ENCODE measurements around the gene ATAT1. TPM values are rescaled to one million over a fixed set of nuclear protein-coding genes. Genes with fewer than 3 reads are reported as not detected.

The ATAT1 gene
- total RNA-seq, 1 donor from 2014 or later: 2.7 TPM

- Histone ChIP-seq H3K27ac (replicated peaks) (peak overlapping the region; percentile 97), H3K4me3 (peak overlapping the region; percentile 83), H3K27me3 (ENCODE audit: low read depth) (no peaks in the 10 kb centered on the region), H3K9me3 (replicated peaks) (no peaks in the 10 kb centered on the region), H3K4me1 (peaks cover 98% of the 10 kb centered on the region), H3K36me3 (peaks cover 12% of the 10 kb centered on the region)
- peak; percentile 61 for DNase-seq
- intact Hi-C loops (cut with micrococcal nuclease): no loop called here
- no peak for TF ChIP-seq CTCF (IDR thresholded peaks at IDR 0.05; ENCODE audit: borderline replicate concordance)
Measured at GRCh38 chr6:30684386-30685156, 57.9 kb downstream of the ATAT1 start.

- intact Hi-C loops (cut with micrococcal nuclease): no loop called here
- DNase-seq: no peak
- peaks cover 98% of the 10 kb centered on the region for H3K4me1 ChIP-seq
Measured at GRCh38 chr6:30685157-30686008, 58.7 kb downstream of the ATAT1 start.

GRCh38 chr6:30686009-30686907, 59.6 kb downstream of the ATAT1 start, which contains the start of gene PPP1R18:
Gene PPP1R18, minus strand, starts transcription at chr6:30686645. Its CDS starts 627 bp downstream, at chr6:30686018.
- H3K9me3 ChIP-seq (replicated peaks): no peaks in the 10 kb centered on the region
- H3K36me3 ChIP-seq: no peaks in the 10 kb centered on the region
- TF ChIP-seq CTCF (IDR thresholded peaks at IDR 0.05; ENCODE audit: borderline replicate concordance): no peak
- intact Hi-C loops (cut with micrococcal nuclease): no loop called here
- H3K4me3 ChIP-seq: peak within 1 kb of the TSS; percentile 83
- H3K27me3 ChIP-seq (ENCODE audit: low read depth): no peaks in the 10 kb centered on the region
- H3K27ac ChIP-seq (replicated peaks): peak within 1 kb of the TSS; percentile 97
- peak; percentile 88 for DNase-seq
- H3K4me1 ChIP-seq: peaks cover 96% of the 10 kb centered on the region

More at GRCh38 chr6:30685157-30686008, 58.7 kb downstream of the ATAT1 start:
- H3K27me3 ChIP-seq (ENCODE audit: low read depth): no peaks in the 10 kb centered on the region
- peak overlapping the region; percentile 97 for H3K27ac ChIP-seq (replicated peaks)
- no peak for TF ChIP-seq CTCF (IDR thresholded peaks at IDR 0.05; ENCODE audit: borderline replicate concordance)
- peak overlapping the region; percentile 83 for H3K4me3 ChIP-seq
- no peaks in the 10 kb centered on the region for H3K9me3 ChIP-seq (replicated peaks)
- H3K36me3 ChIP-seq: peaks cover 5% of the 10 kb centered on the region

GRCh38 chr6:30686908-30687658, 60.4 kb downstream of the ATAT1 start:
- intact Hi-C loops (cut with micrococcal nuclease): no loop called here
- H3K27ac ChIP-seq (replicated peaks): peak overlapping the region; percentile 97
- H3K4me3 ChIP-seq: peak overlapping the region; percentile 83
- DNase-seq: peak; percentile 98
- no peaks in the 10 kb centered on the region for H3K27me3 ChIP-seq (ENCODE audit: low read depth)
- H3K9me3 ChIP-seq (replicated peaks): no peaks in the 10 kb centered on the region
- no peaks in the 10 kb centered on the region for H3K36me3 ChIP-seq
- no peak for TF ChIP-seq CTCF (IDR thresholded peaks at IDR 0.05; ENCODE audit: borderline replicate concordance)
- peaks cover 92% of the 10 kb centered on the region for H3K4me1 ChIP-seq

All from left ventricle myocardium inferior (tissue), 1 donor.